Activated CD8-positive, alpha-beta memory T cell treated with anti-CD3 and anti-CD28 coated beads for 1 hour (primary cell): Measurements from ENCODE around the gene CAPS.
A peak's percentile ranks its signal among the peaks of the same experiment; 100 is the strongest.

Experiments used
- DNase-seq, 2 donors: peaks; one replicate each; pipeline ENCODE4 v3.0.0-alpha.2; 2020; ENCODE audit warnings: low read depth in 1 of 2; ENCODE audit errors: extremely low read depth in 1 of 2

CAPS gene

DNA sequence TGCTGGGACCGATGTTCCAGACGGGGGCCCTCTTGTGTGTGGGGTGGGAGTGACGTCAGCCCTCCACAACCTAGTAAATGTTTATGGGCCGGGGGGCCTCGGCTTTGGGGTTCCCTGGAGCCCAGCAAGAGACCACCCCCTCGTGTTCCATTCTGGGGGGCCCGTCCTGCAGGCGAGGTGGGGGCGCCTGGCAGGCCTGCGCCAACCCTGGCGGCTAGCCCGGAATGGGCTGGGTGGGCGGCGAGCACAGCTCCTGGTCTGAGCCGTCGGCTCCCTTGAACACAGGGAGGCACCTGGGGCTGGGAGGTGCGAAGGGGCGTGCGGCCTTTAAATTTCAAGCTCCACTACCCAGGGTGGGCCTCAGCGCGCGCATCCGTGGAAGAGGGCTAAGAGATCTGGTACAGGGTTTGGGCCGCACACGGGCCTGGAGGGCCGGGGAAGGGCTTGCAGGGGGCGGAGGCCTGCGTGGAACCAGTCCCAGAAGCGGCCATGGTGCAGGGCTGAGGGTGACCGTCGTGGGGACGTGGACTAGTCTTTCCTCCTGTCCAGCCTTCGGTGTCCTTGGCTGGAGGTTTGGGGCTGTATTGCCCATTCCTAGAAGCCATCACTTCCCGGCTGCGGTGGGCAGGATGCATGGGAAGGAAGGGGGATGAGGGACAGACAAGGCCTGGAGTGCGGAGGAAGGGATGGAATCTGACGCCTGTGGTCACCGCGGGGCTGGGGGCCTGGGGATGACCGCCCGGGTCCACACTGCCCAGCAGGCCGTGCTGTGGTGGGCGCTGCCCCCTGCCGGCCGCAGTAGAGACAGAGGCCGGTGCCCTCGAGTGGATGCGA is 21.9 kb upstream of the CAPS start:
- DNase-seq = no peak

DNA sequence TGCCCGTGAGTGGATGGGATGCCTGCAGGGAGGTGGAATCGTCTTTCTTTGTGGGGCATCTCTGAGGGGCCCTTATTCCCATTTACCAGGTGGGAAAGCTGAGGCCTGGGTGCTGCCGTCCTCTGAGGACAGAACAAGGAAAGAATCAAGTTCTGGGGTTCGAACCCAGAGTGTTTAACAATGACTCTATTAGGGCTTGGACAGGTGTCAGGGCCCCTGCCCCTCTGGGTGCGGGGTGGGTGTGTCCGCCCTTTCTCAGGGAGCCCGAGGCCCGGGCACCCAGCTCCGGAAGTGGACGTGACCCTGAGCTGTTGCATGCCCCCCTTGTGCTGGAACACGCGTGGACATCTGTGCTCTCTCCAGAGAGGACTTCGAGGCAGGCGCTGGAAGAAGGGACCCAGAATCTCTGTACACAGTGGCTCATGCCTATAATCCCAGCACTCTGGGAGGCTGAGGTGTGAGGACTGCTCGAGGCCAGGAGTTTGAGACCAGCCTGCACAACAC is 21.2 kb upstream of the CAPS start:
- DNase-seq = no peak

DNA sequence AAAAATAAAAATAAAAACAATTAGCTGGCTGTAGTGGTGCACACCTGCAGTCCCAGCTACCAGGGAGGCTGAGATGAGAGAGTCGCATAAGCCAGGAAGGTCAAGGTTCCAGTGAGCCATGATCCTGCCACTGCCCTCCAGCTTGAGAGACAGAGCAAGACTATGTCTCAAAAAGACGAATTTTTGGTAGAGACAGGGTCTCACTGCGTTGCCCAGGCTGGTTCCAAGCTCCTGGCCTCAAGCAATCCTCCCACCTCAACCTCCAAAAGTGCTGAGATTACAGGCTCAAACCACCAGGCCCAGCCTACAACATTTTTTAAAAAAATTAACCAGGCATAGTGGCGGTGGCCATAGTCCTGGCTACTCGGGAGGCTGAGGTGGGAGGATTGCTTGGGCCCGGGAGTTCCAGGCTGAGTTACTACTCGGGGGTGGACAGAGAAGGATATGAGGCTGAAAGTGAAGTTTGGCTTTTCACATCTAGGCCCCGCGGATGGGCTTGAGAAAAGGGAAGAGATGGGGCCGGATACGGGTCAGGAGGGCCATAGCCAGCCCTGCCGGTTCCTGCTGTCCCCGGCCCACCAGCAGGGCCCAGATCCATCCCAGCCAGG is 20.7 kb upstream of the CAPS start:
- DNase-seq = no peak

DNA sequence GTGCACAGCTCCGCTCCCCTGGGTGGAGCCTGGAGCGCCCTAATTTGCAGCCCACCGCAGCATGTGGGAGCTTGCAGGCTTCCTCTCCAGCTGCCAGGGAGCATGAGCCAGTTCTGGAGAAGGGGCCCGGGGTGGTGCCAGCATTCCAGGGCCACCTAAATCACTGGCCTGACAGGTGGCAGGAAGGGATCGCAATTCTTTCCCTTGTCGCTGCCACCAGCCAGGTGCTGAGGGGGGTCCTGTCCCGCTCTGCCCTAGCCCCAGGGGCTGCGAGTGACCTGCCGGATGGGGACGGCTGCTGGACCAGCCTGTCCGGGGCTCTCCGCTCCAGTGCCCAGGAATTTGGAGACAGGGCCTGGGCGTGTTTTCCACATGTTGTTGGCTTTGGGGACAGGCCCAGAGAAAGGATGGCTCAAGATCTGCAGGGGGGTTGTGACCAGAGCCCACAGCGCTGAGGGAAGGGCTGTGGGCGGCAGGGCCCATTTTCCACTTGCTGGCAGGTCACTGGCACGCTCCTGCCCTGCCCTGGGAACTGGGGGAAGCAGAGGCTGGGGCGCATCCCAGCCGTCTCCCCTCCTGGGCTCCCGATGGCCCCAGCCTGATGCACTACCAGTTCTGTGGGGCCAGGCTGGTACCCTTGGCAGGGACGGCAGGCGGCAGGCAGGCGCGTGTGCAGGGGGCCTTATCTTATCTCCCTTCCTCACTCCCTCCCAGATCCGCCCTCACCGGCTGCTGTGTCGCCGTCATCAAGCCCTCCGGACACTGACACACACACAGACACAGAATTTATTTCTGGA is 19.9 kb upstream of the CAPS start:
- no peak for DNase-seq

DNA sequence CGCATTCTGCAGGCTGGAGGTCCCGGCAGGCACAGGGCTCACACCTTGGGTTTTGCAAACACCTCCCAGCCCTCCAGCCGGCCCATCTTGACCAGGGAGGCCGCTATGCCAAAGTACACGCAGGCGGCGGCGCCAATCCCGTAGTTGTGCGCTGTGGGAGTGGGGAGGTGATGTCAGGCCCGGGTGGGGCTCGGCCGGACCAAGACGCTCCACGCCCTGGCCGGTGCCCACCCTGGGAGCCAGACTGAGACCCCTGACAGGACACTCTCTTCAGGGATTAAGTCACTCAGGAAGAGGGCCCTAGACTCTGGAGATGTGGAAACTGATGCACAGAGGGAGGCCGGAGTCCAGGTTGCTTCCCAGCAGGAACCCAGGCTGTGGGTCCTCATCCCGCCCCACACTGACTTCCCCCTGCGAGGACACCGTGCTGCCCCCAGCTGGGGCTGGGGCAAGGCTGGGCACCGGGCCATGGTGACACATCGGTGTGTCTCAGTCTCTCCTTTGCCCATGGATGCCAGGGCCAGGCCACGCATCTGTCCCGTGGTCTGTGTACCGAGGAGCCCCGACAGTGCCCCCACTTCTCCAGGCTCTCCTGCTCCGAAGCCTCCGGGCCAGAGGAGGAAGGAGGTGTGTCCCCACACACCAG is 19.2 kb upstream of the CAPS start:
- no peak for DNase-seq

DNA sequence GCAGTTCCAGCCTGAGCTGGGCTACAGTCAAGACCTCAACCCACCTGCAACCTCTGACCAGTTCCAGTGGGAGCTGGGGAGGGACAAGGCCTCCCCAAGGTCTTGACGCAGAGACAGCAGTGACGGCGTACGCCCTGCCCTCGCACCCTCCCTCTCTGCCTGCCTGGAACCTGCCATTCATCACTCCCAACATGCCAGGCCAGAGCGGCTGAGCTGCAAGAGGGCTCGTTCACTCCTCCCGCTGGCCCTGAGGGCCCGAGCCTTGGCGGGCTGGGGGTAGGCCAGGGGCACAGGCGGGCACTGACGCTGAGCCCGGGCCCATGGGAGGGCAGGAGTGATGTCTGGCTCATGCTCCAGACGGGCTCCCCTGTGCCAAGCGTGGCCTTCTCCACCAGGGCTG is 18.6 kb upstream of the CAPS start:
- DNase-seq = no peak

DNA sequence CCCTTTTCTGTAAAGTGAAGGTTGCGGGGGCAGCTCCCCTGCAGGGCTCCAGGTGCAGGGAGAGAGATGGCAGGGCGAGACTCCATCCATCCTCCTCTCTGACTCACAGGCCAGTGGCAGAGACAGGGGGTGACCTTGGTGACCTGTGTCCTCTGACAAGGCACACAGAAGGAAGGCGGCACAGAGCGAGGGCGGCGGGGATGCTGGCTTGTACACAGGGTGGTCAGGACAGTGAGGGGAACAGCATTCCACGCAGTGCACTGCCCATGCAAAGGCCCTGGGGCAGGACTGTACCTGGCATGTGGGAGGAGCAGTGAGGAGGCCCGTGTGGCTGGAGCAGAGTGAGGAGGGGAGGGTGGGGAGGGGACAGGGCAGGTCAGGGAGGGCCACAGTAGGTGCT is 18.2 kb upstream of the CAPS start:
- DNase-seq = no peak

DNA sequence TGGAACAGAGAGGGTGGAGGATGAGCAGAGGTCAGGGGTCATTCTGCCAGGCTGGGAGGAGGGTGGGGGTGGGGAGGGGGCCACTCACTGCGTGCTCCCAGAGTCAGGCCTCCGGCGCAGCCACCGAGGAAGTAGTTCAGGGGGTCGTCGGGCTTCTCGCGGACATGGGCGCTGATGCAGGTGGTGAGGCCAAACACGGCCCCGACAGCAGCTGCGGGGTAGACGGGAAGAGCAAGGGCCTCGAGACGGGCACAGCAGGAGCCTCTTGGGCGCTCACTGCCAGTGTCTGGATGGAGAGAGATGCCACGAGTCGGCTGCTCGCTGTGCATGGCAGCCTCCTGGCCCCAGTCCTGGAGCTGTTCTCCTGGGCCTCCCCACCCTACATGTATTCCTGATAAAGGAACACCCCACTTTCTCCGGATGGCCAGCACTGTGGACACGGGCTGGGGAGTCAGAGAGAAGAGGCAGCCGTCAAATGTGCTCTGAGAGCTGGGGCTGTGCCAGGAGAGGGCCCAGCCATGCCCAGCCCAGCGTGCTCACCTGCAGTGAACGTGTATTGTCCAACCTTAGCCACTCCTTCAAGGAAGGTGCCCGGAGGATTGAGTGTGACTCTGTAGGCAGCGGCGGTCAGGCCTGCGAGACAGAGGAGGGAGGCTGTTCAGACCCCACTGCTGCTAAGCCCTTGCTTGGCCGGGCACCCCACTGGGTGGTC is 17.5 kb upstream of the CAPS start:
- no peak for DNase-seq

DNA sequence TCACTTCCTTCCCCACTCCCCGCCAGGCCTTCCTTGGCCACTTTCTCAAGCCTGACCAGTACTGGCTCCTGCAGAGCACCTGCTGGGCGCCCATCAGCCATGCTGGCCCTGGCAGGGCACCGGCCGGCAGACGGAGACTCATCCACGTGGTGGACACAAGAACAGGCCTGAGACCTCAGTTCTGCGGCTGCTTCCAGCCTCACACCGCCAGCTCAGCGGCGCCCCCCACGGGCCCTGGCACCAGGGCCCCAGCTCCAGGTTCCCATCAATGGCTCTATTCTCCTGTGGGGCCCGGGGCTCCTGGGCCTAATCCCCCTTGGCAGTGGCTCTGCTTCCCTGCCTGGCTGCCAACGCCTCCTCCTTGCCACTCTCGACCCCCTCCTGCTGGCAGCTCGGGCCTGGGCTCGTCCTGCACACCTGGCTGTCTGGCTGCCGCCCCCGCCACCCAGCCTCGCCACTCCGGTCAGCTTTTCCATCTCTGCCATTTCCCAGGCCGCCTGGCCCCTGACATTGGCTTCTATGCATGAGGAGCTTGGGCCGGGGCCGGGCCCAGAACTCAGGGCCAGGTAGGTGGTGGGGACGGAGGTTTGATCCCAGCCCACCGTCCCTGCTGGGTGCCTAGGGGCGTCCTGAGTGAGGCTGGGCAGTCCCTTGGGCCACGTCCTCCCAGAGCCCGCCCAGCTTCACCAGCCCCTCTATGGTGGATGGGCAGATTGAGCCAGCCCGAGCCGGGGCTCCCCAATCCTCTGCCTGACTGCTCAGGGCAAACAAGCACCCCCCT is 16.7 kb upstream of the CAPS start:
- DNase-seq = no peak

DNA sequence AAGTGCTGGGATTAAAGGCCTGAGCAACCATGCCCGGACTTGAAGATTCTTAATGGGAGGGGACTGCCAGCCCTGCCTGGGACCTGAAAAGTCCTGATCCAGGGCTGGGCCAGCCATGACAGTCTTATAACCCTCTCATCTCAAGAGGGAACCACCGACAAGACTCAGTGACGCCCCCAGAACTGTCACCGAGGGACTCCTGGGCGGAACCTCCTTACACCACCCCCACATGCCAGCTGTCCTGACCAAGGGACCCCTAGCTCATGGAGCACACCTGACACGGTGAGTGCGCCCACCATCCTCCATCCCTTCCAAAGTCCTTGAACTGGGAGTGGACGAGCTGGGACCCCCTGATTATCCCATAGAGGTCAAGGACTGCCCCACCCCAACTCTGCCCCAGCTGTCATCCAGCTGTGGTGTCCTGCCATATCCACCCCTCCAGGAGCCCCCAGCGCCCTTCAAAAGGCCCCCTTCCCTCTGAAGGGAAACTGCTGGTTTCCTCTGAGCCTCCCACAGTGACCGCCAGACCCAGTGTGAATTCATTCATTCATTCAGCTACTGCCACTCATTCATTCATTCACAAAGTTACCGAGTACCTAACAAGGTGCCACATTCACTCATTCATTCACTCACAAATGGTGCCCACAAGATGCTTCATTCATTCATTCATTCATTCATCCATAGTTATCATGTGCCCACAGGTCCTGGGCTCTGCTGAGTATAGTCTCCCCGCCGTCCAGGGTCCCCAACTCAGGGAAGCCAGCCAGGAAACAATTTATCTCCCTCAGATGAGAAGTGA is 14.1 kb upstream of the CAPS start:
- no peak for DNase-seq

DNA sequence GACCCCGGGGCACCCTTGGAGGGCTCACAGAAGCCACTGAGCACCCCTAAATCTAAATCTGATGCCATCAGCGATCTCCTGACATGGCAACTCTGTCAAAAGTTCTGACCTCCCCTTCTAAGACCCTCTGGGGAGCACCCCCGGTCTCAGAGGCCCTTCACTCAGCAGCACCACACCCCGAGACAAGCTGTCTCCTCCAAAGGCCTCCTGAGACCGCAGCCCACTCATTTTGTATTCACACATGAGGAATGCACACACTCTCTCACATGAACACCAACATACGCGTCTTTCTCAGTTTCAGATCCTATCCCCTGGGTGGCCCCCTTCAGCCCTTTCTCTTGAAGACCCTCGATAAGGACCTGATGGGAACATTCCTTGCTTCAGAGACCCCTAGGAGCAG is 13.1 kb upstream of the CAPS start:
- no peak for DNase-seq

DNA sequence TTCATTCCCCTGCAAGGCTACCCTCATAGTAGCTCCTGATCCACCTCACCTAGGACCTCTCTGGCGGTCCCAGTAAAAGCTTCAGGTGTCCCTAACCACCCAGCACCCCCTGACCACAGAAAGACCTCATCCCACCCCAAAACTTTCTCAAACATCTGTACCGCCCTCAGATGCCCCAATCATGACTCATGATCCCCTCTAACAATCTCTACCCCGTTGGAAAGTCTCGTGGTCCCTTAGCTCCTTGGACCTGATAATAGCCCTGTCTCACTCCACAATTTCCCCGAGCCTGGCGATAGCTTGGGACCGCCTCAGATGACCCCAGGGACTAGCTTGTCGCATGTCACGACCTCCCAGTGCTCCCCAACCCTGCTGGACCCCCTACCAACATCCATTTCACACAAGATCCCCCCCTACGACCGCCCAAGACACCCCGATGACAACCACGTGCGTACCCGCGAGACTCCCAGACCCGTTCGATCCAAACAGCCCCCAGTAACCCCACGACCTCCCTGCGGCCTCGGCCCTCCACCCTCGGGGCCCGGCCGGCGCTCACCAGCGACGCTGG is 10.9 kb upstream of the CAPS start:
- no peak for DNase-seq

DNA sequence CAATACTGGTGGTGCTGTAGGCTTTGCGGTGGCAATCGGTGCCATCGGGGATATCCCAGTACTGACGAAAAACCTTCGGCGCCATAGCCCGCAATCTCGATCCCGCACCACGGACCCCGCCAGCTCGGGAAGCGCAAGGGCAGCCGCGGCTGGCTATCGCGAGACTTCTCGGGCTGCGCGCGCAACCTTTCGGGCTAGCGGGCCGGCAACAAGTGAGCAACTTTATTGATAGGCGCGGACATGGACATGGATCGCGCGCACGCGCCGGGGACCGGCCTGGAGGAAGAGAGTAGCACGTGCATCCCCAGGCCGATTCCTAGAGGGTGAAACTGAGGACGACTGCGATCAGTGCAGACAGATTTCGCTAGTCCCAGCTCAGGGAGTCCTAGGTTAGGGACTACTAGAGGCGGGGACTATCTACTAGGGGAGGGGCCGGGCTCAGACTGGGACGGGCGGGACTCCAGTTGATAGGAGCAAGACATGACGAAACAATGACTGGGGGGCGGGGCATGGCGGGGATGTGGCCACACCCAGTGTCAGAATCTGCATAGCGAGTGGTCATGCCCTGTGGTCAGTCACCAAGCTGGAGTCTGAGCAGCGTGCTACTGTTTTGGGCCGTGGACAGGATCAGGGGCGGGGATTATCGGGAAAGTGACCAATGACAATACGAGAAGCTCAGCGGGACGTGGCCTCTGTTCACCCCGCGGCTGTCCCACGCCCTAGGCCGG is 10.3 kb upstream of the CAPS start, which contains the start of gene NDUFA11:
NDUFA11 (minus strand) TSS at position 167 of the 728 bp plus-strand sequence; CDS start at position 85, 82 bp downstream.
- peak; percentile 89 to 98 for DNase-seq

DNA sequence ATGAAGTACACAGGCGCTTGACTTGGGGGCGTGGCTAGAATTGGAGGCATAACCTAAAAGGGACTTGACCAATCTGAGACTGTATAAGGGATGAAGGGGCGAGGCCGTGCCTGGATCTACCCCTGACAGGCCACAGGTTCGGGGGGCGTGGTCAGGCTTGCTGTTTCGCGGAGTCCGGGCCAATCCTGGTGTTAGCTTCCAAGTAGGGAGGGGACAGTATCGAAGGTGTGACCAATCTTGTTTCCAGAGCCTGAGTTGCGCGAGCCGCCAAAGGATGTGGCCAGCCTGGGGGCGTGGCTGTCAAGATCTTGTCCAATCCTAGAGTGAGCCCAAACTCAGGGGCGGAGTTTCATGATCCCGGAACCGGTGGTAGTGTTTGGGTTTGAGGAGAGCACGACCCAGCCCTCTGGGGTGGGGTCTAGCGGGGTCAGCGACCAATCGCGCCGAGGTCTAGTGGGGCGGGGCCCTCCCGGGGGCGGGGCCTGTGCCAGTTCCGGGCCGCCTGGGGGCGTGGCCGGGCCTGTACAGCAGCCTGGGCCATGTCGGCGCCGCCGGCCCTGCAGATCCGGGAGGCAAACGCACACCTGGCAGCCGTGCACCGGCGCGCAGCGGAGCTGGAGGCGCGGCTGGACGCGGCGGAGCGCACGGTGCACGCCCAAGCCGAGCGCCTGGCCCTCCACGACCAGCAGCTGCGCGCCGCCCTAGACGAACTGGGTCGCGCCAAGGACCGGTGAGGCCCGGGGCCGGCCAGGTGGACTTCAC is 9.5 kb upstream of the CAPS start, which contains the start of gene VMAC:
VMAC (plus strand) TSS at position 521 of the 762 bp plus-strand sequence; CDS start at position 540, 19 bp downstream.
- peak; percentile 99 to 100 for DNase-seq

DNA sequence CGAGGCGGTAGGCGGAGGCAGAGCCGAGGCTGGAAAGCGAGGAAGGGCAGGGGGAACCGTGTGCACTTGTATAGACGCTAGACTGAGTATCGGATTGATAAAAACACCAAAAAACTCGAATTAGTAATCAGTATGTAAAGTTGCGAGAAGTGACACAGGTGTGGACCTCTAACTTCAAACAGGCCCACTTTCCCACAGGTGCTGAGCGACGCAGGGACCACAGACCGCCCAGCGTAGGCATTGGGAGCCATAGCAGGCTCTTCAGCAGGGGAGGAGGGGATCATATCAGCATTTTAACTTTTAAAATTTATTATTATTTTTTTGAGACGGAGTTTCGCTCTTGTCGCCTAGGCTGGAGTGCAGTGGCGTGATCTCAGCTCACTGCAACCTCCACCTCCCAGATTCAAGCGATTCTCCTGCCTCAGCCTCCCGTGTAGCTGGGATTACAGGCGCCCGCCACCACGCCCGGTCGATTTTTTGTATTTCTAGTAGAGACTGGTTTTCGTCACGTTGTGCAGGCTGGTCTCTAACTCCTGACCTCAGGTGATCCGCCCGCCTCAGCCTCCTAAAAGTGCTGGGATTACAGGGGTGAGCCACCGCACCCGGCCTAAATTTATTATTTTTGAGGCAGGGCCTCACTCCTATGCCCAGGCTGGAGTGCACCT is 8.8 kb upstream of the CAPS start:
- no peak for DNase-seq

DNA sequence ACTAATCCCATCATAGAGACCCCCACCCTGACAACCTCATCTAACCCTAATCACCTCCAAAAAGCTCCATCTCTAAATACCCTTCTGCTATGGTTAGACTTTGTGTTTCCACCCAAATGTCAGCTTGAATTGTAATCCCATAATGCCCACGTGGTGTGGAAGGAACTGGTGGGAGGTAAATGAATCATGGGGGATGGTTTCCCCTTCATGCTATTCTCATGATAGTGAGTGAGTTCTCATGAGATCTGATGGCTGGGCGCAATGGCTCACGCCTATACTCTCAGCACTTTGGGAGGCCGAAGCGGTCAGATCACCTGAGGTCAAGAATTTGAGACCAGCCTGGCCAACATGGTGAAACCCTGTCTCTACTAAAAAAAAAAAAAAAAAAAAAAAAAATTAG is 6.8 kb upstream of the CAPS start:
- no peak for DNase-seq
